H9 (cell line): ENCODE data around the gene ASPG. TPM values are rescaled to one million over a fixed set of nuclear protein-coding genes. Genes with fewer than 3 reads are reported as not detected.

Experiments
- DNase-seq: peaks from one replicate; pipeline ENCODE4 v3.0.0-alpha.2; 2017
- H2AFZ ChIP-seq: one replicate; pipeline ENCODE4 v1.6.1; 2013; ENCODE audit warnings: mild to moderate bottlenecking, low read length, control low read depth, moderate library complexity
- H2AK5ac ChIP-seq: 2 replicates; pipeline ENCODE4 v1.6.1; 2013; ENCODE audit warnings: low read length, control low read depth, mixed read lengths; ENCODE audit not compliant: insufficient read length
- H2BK120ac ChIP-seq: one replicate; pipeline ENCODE4 v1.6.1; 2013; ENCODE audit warnings: low read depth, mild to moderate bottlenecking, low read length, control low read depth, inconsistent platforms; ENCODE audit not compliant: poor library complexity, severe bottlenecking
- H2BK12ac ChIP-seq: 2 replicates; pipeline ENCODE4 v1.6.1; 2013; ENCODE audit warnings: low read length, control low read depth, mixed read lengths, low read depth; ENCODE audit not compliant: insufficient read length
- H2BK15ac ChIP-seq: 2 replicates; pipeline ENCODE4 v1.6.1; 2013; ENCODE audit warnings: low read depth, low read length, control low read depth
- H2BK20ac ChIP-seq: one replicate; pipeline ENCODE4 v1.6.1; 2013; ENCODE audit warnings: low read depth, mild to moderate bottlenecking, low read length, control low read depth, inconsistent platforms; ENCODE audit not compliant: poor library complexity, severe bottlenecking
- H2BK5ac ChIP-seq: 2 replicates; pipeline ENCODE4 v1.6.1; 2013; ENCODE audit warnings: low read length, control low read depth, mixed read lengths; ENCODE audit not compliant: insufficient read length
- H3K14ac ChIP-seq: 2 replicates; pipeline ENCODE4 v1.6.1; 2013; ENCODE audit warnings: low read length, control low read depth; ENCODE audit not compliant: insufficient read depth
- H3K18ac ChIP-seq: 2 replicates; pipeline ENCODE4 v1.6.1; 2013; ENCODE audit warnings: low read depth, mild to moderate bottlenecking, mixed read lengths, low read length, control low read depth; ENCODE audit not compliant: insufficient read length
- H3K23ac ChIP-seq: 2 replicates; pipeline ENCODE4 v1.6.1; 2013; ENCODE audit warnings: low read length, control low read depth, mixed read lengths, low read depth; ENCODE audit not compliant: insufficient read length
- H3K23me2 ChIP-seq: 2 replicates; pipeline ENCODE4 v1.6.1; 2013; ENCODE audit warnings: low read depth, mild to moderate bottlenecking, mixed read lengths, low read length, control low read depth; ENCODE audit not compliant: insufficient read length, poor library complexity, severe bottlenecking
- H3K27ac ChIP-seq: 2 replicates; pipeline ENCODE4 v1.5.1; 2013; ENCODE audit warnings: low read length, control low read depth, mixed read lengths, low read depth; ENCODE audit not compliant: insufficient read length
- H3K27me3 ChIP-seq: 2 replicates; pipeline ENCODE4 v1.6.1; 2013; ENCODE audit warnings: low read length, control low read depth, inconsistent platforms; ENCODE audit not compliant: insufficient read depth
- H3K4ac ChIP-seq: 2 replicates; pipeline ENCODE4 v1.6.1; 2013; ENCODE audit warnings: low read depth, mild to moderate bottlenecking, control low read depth, inconsistent platforms, low read length, moderate library complexity
- H3K4me1 ChIP-seq: 2 replicates; pipeline ENCODE4 v1.6.1; 2013; ENCODE audit warnings: low read length, control low read depth, inconsistent platforms; ENCODE audit not compliant: insufficient read depth
- H3K4me2 ChIP-seq: 2 replicates; pipeline ENCODE4 v1.6.1; 2013; ENCODE audit warnings: low read length, control low read depth, mixed read lengths; ENCODE audit not compliant: insufficient read length, insufficient read depth
- H3K56ac ChIP-seq: 2 replicates; pipeline ENCODE4 v1.6.1; 2013; ENCODE audit warnings: low read depth, mild to moderate bottlenecking, mixed read lengths, low read length, control low read depth; ENCODE audit not compliant: insufficient read length
- H3K79me1 ChIP-seq: 2 replicates; pipeline ENCODE4 v1.6.1; 2013; ENCODE audit warnings: low read depth, mild to moderate bottlenecking, moderate library complexity, low read length, control low read depth, inconsistent platforms; ENCODE audit not compliant: insufficient read depth, poor library complexity, severe bottlenecking
- H3K79me2 ChIP-seq: 2 replicates; pipeline ENCODE4 v1.6.1; 2013; ENCODE audit warnings: low read length, control low read depth, inconsistent platforms; ENCODE audit not compliant: insufficient read depth
- H3K9ac ChIP-seq: 2 replicates; pipeline ENCODE4 v1.6.1; 2013; ENCODE audit warnings: low read length, control low read depth, mixed read lengths; ENCODE audit not compliant: insufficient read length; ENCODE audit errors: extremely low read depth
- H3K9me3 ChIP-seq: one replicate; pipeline ENCODE4 v1.6.1; 2013; ENCODE audit warnings: low read depth, low read length, inconsistent platforms; ENCODE audit not compliant: control insufficient read depth
- H3T11ph ChIP-seq: one replicate; pipeline ENCODE4 v1.6.1; 2013; ENCODE audit warnings: mild to moderate bottlenecking, low read length, control low read depth, inconsistent platforms
- H4K20me1 ChIP-seq: one replicate; pipeline ENCODE4 v1.6.1; 2013; ENCODE audit not compliant: control insufficient read depth, insufficient read length, insufficient read depth
- H4K5ac ChIP-seq: 2 replicates; pipeline ENCODE4 v1.6.1; 2013; ENCODE audit warnings: low read depth, mild to moderate bottlenecking, mixed read lengths, low read length, control low read depth; ENCODE audit not compliant: insufficient read length
- H4K8ac ChIP-seq: replicated peaks from 2 replicates; pipeline ENCODE4 v1.6.1; 2013; ENCODE audit warnings: low read length, control low read depth, mixed read lengths, low read depth; ENCODE audit not compliant: insufficient read length
- H4K91ac ChIP-seq: 2 replicates; pipeline ENCODE4 v1.6.1; 2013; ENCODE audit warnings: low read depth, mild to moderate bottlenecking, moderate library complexity, mixed read lengths, low read length, control low read depth; ENCODE audit not compliant: insufficient read length
- H3K27ac Mint-ChIP-seq, 3 experiments: 2 replicates in 2 of 3; 3 replicates in 1 of 3; pipeline ENCODE4 v1.8.0; 2020 to 2021; ENCODE audit warnings: mixed read lengths in 3 of 3, mild to moderate bottlenecking in 1 of 3, moderate library complexity in 1 of 3
- H3K27me3 Mint-ChIP-seq: 2 replicates; pipeline ENCODE4 v1.8.0; 2021; ENCODE audit warnings: low read depth, mild to moderate bottlenecking, moderate library complexity, mixed read lengths
- H3K36me3 Mint-ChIP-seq, 3 experiments: 2 replicates in 2 of 3; 3 replicates in 1 of 3; pipeline ENCODE4 v1.8.0; 2020 to 2021; ENCODE audit warnings: low read depth in 3 of 3, mixed read lengths in 3 of 3; ENCODE audit not compliant: insufficient read depth in 1 of 3
- H3K4me1 Mint-ChIP-seq, 2 experiments: 2 replicates each; pipeline ENCODE4 v1.8.0; 2020; ENCODE audit warnings: mixed read lengths in 2 of 2
- H3K4me3 Mint-ChIP-seq, 2 experiments: 2 replicates in 1 of 2; 3 replicates in 1 of 2; pipeline ENCODE4 v1.8.0; 2020 to 2021; ENCODE audit warnings: mild to moderate bottlenecking in 2 of 2, mixed read lengths in 2 of 2, moderate library complexity in 1 of 2
- H3K9me3 Mint-ChIP-seq, 2 experiments: 2 replicates in 1 of 2; 3 replicates in 1 of 2; pipeline ENCODE4 v1.8.0; 2020; ENCODE audit warnings: mild to moderate bottlenecking in 2 of 2, mixed read lengths in 2 of 2, moderate library complexity in 1 of 2
- WGBS: extraction: QIAGEN DNeasy Blood & Tissue Kit; methylation state at CpG from one replicate; pipeline ENCODE4 v1.1.7; 2013; ENCODE audit warnings: missing lambda C conversion rate, low lambda C conversion rate, mixed read lengths; ENCODE audit not compliant: insufficient read length; ENCODE audit errors: extremely low coverage; 5-methylcytosine and 5-hydroxymethylcytosine counted together
- total RNA-seq: library from RNA; stranded (reverse); gene quantifications from 2 replicates; pipeline ENCODE4 v1.2.1, GENCODE V29; 2021
- TF ChIP-seq, protein P1 (sequence below): fragments of 200-600 bp; sonication (generic); conservative IDR thresholded peaks from 3 replicates; pipeline ENCODE4 v1.8.0; 2021; ENCODE audit warnings: antibody characterized with exemption, mild to moderate bottlenecking

ASPG gene
- total RNA-seq, 1 experiment from 2014 or later, result 0.33 TPM

DNA sequence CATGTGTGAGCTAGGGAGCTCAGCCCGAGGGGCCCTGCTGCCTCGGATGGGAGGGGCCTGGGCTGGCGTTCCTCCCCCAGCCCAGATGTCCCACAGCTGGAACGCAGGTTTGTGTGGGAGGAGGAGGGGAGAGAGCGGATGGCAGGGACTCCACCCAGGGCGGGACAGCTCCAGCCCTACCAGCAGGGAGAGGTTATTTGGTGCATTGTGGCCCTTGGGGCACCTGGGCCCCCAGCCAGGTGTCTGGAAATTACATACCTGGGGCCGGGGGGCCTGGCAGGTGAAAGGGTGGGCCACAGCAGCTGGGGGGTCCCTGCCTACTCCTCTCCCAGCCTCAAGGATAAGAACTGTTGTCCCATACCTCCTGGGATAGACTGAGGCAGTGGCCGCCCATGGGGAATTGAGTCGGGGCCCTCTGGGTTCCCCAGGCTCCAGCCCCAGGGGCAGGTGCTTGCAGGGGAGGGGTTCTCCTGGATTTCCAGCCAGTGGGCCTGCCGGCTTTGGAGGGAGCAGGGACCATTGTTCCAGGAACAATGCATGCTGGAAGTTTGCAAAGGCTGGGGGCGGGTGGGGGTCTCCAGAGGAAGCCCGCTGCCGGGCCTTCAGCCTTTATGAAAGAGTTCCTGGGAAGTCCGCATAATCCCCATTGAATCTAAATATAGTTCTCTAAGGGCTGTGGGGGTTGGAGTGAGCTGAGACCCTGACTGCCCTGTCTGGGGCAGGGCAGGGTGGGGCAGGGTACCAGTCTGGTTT lies 54.1 kb downstream of the ASPG start:
- Histone ChIP-seq H3K9ac (no peak overlapping the region), H2AFZ (no peak overlapping the region), H4K8ac (no peak overlapping the region), H3K79me2 (peaks cover 12% of the 10 kb centered on the region; the same call in 1 of the 2 replicates), H2BK20ac (no peak overlapping the region), H3K14ac (0 out of 2 replicates have a peak overlapping the region, but pooled peaks have one; percentile 26), H3K4me1 (no peaks in the 10 kb centered on the region; the same call in 1 of the 2 replicates), H2AK5ac (no peak overlapping the region), H4K5ac (no peak overlapping the region), H3K79me1 (no peaks in the 10 kb centered on the region), H3K23me2 (peaks cover 24% of the 10 kb centered on the region), H3K23ac (no peak overlapping the region), H3K4me2 (peak overlapping the region; percentile 45), H4K20me1 (peaks cover 2% of the 10 kb centered on the region), H2BK120ac (no peak overlapping the region), H2BK15ac (no peak overlapping the region), H3T11ph (no peak overlapping the region), H3K27ac (no peak overlapping the region), H2BK5ac (no peak overlapping the region), H3K56ac (no peak overlapping the region), H3K27me3 (peaks cover 19% of the 10 kb centered on the region), H3K18ac (no peak overlapping the region), H3K4ac (no peak overlapping the region), H4K91ac (no peak overlapping the region), H3K9me3 (no peaks in the 10 kb centered on the region), H2BK12ac (no peak overlapping the region)
- peak; percentile 36 for DNase-seq
- peaks cover 2 to 13% (median 10%) of the 10 kb centered on the region in 3 experiments; a peak in 6 of 7 replicates for H3K36me3 Mint-ChIP-seq
- no peak overlapping the region; a peak in 1 of 7 replicates for H3K27ac Mint-ChIP-seq
- peaks cover 25 to 33% of the 10 kb centered on the region in 2 experiments for H3K4me1 Mint-ChIP-seq
- no peaks in the 10 kb centered on the region for H3K9me3 Mint-ChIP-seq
- TF ChIP-seq, protein P1, sequence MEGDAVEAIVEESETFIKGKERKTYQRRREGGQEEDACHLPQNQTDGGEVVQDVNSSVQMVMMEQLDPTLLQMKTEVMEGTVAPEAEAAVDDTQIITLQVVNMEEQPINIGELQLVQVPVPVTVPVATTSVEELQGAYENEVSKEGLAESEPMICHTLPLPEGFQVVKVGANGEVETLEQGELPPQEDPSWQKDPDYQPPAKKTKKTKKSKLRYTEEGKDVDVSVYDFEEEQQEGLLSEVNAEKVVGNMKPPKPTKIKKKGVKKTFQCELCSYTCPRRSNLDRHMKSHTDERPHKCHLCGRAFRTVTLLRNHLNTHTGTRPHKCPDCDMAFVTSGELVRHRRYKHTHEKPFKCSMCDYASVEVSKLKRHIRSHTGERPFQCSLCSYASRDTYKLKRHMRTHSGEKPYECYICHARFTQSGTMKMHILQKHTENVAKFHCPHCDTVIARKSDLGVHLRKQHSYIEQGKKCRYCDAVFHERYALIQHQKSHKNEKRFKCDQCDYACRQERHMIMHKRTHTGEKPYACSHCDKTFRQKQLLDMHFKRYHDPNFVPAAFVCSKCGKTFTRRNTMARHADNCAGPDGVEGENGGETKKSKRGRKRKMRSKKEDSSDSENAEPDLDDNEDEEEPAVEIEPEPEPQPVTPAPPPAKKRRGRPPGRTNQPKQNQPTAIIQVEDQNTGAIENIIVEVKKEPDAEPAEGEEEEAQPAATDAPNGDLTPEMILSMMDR, result no peak
- H3K4me3 Mint-ChIP-seq, result peak overlapping the region; percentile 68 to 79
- WGBS, result no CpG with 5 or more reads among the region's 14 CpGs
- peaks cover 25% of the 10 kb centered on the region for H3K27me3 Mint-ChIP-seq
